HCT116 (cell line): ENCODE data around the gene RIT2. TPM values are rescaled to one million over a fixed set of nuclear protein-coding genes. Genes with fewer than 3 reads are reported as not detected.

ENCODE experiments used
- ATAC-seq: fragments of 200-7000 bp; cut with Tn5 transposase; 2 replicates; pipeline ENCODE4 v1.9.1; 2020; ENCODE audit warnings: mild to moderate bottlenecking, moderate library complexity
- BruUV-seq: library from RNA; stranded (reverse); fragments of 400-500 nt; replicated peaks from 2 replicates; lab custom pipeline; 2021; lab: Mats Ljungman, UMichigan
- CTCF ChIA-PET: fragments of 300-600 bp; sonication (Branson Sonifier 250); formaldehyde crosslinking; loops from one replicate; lab custom pipeline; 2021; ENCODE audit warnings: antibody characterized with exemption; lab: Charles Lee
- POLR2A ChIA-PET: fragments of 300-600, 350-600 bp; sonication (Branson Sonifier 250); formaldehyde crosslinking; loops from one replicate; lab custom pipeline; 2021; ENCODE audit warnings: antibody characterized with exemption; lab: Charles Lee
- RAD21 ChIA-PET, 2 experiments: fragments of 300-600 bp; sonication (Branson Sonifier 250); formaldehyde crosslinking; loops; one replicate each; lab custom pipeline; 2023; ENCODE audit warnings: low total read pairs in 2 of 2; ENCODE audit not compliant: uncharacterized antibody in 2 of 2, unreplicated experiment in 2 of 2, low non-redundant PET in 1 of 2; lab: Charles Lee
- DNase-seq: peaks from one replicate; pipeline ENCODE4 v3.0.0-alpha.2; 2010; ENCODE audit warnings: low read depth, low spot score
- H2AFZ ChIP-seq: fragments of 200-600 bp; shearing (Covaris generic), sonication (generic); 2 replicates; pipeline ENCODE4 v1.6.1; 2017; ENCODE audit warnings: low read depth, mixed run types, mixed read lengths, antibody characterized with exemption, low read length; ENCODE audit not compliant: poor library complexity, severe bottlenecking
- H3K27ac ChIP-seq: 2 replicates; pipeline ENCODE4 v1.5.1; 2012; ENCODE audit warnings: low read depth, low read length
- H3K27me3 ChIP-seq: fragments of 200-600 bp; sonication (generic); 2 replicates; pipeline ENCODE4 v1.6.1; 2016; ENCODE audit warnings: mixed run types, low read length, mixed read lengths; ENCODE audit not compliant: insufficient read depth
- H3K36me3 ChIP-seq, 2 experiments: fragments of 200-500 bp in 1 of 2; fragments of 200-600 bp in 1 of 2; sonication (Bioruptor generic) in 1 of 2; sonication (generic) in 1 of 2; 2 replicates each; pipeline versions ENCODE4 v1.5.1 to v1.6.1; 2014 to 2016; ENCODE audit warnings: low read length in 2 of 2, inconsistent platforms in 1 of 2, mixed read lengths in 1 of 2, mixed run types in 1 of 2; ENCODE audit not compliant: insufficient read depth in 2 of 2, control insufficient read depth in 1 of 2
- H3K4me1 ChIP-seq, 2 experiments: fragments of 200-600 bp in 1 of 2; sonication (generic) in 1 of 2; 2 replicates each; pipeline versions ENCODE4 v1.5.1 to v1.6.1; 2012 to 2017; ENCODE audit warnings: low read length in 2 of 2, inconsistent platforms in 1 of 2, mild to moderate bottlenecking in 1 of 2, mixed read lengths in 1 of 2, mixed run types in 1 of 2, moderate library complexity in 1 of 2; ENCODE audit not compliant: insufficient read depth in 2 of 2, control insufficient read depth in 1 of 2
- H3K4me2 ChIP-seq: fragments of 200-600 bp; sonication (generic); 2 replicates; pipeline ENCODE4 v1.6.1; 2017; ENCODE audit warnings: mixed run types, low read length, mixed read lengths
- H3K4me3 ChIP-seq, 2 experiments: fragments of 200-600 bp in 1 of 2; sonication (generic) in 1 of 2; replicated peaks in 1 of 2; 2 replicates each; pipeline ENCODE4 v1.5.1; 2011 to 2016; ENCODE audit warnings: low read length in 2 of 2, control low read depth in 1 of 2, low read depth in 1 of 2, mild to moderate bottlenecking in 1 of 2, mixed read lengths in 1 of 2, mixed run types in 1 of 2
- H3K79me2 ChIP-seq: fragments of 200-600 bp; sonication (generic); 2 replicates; pipeline ENCODE4 v1.6.1; 2017; ENCODE audit warnings: mild to moderate bottlenecking, mixed run types, low read length, moderate library complexity, mixed read lengths; ENCODE audit not compliant: insufficient read depth
- H3K9ac ChIP-seq: fragments of 200-600 bp; sonication (generic); 2 replicates; pipeline ENCODE4 v1.6.1; 2016; ENCODE audit warnings: low read length, mixed read lengths
- H3K9me2 ChIP-seq: fragments of 200-600 bp; sonication (generic), shearing (Covaris generic); 2 replicates; pipeline ENCODE4 v1.6.1; 2017; ENCODE audit warnings: mixed run types, mild to moderate bottlenecking, moderate library complexity; ENCODE audit not compliant: insufficient read depth
- H3K9me3 ChIP-seq, 2 experiments: fragments of 200-500 bp in 1 of 2; fragments of 200-600 bp in 1 of 2; sonication (Bioruptor generic) in 1 of 2; sonication (generic) in 1 of 2; 2 replicates each; pipeline ENCODE4 v1.6.1; 2014 to 2017; ENCODE audit warnings: low read length in 2 of 2, mixed read lengths in 2 of 2, inconsistent platforms in 1 of 2, low read depth in 1 of 2, mild to moderate bottlenecking in 1 of 2, mixed run types in 1 of 2, moderate library complexity in 1 of 2; ENCODE audit not compliant: control insufficient read depth in 1 of 2, insufficient read depth in 1 of 2
- H4K20me1 ChIP-seq: fragments of 200-600 bp; sonication (generic), shearing (Covaris generic); 2 replicates; pipeline ENCODE4 v1.6.1; 2017; ENCODE audit warnings: mixed run types, mild to moderate bottlenecking, moderate library complexity; ENCODE audit not compliant: insufficient read depth
- EZH2 ChIP-seq: fragments of 200-600 bp; sonication (generic); IDR thresholded peaks from 2 replicates; pipeline ENCODE4 v1.6.1; 2017; ENCODE audit warnings: antibody characterized with exemption, mixed run types
- EZH2phosphoT487 ChIP-seq: fragments of 200-600 bp; IDR thresholded peaks from 2 replicates; pipeline ENCODE4 v1.6.1; 2018; ENCODE audit warnings: antibody characterized with exemption, borderline replicate concordance
- POLR2A ChIP-seq: IDR thresholded peaks from 2 replicates; pipeline ENCODE4 v1.7.0; 2011; ENCODE audit warnings: borderline replicate concordance; ENCODE audit not compliant: insufficient read depth, insufficient read length; ENCODE audit errors: extremely low read depth
- RAD21 ChIP-seq: IDR thresholded peaks from 2 replicates; pipeline ENCODE4 v1.6.1; 2012; ENCODE audit warnings: low read depth, mild to moderate bottlenecking
- SP1 ChIP-seq: IDR thresholded peaks from 2 replicates; pipeline ENCODE4 v1.6.1; 2012; ENCODE audit warnings: low read depth
- YY1 ChIP-seq: IDR thresholded peaks from 2 replicates; pipeline ENCODE4 v1.6.1; 2011; ENCODE audit warnings: low read length, low read depth, moderate library complexity, mild to moderate bottlenecking; ENCODE audit not compliant: insufficient replicate concordance; ENCODE audit errors: extremely low read depth
- ZFX ChIP-seq: fragments of 450-650 bp; IDR thresholded peaks from 2 replicates; pipeline ENCODE4 v1.6.1; 2017
- ZNF274 ChIP-seq: fragments of 200-500 bp; sonication (Bioruptor generic); IDR thresholded peaks from 2 replicates; pipeline ENCODE4 v1.6.1; 2014; ENCODE audit warnings: mild to moderate bottlenecking, low read depth, low read length, inconsistent platforms
- intact Hi-C: fragments of 100-400 bp; cut with micrococcal nuclease; formaldehyde crosslinking; loops from 2 replicates; pipeline ENCODE4 v1.10.0; 2022
- total RNA-seq: library from RNA; stranded (reverse); gene quantifications from one replicate; pipeline ENCODE4 v1.2.1, GENCODE V29; 2021; ENCODE audit not compliant: unreplicated experiment
- TF ChIP-seq, protein P1 (sequence below): IDR thresholded peaks from 2 replicates; pipeline ENCODE4 v1.6.1; 2012; ENCODE audit warnings: low read depth
- TF ChIP-seq, protein P2 (sequence below): IDR thresholded peaks from 2 replicates; pipeline ENCODE4 v1.6.1; 2012

Gene RIT2
- total RNA-seq, 1 experiment from 2014 or later: not detected

DNA sequence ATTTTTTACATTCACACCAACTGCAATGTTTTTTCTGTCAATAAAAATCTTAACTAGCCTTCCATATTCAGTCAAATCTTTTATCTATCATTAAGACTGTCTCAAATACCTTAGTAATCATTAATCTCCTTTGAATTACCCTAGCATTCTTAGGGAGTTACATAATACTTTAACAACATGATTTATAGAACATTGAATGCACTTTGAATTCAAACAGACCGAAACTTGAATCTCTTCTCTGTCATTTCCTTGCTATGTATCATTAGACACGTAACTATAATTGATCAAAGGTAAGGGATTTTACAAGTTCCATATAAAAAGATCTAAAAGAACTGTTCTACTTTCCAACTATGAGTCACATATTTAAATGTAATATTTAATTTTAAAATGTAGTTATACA lies 330.9 kb downstream of the RIT2 start:
- TF ChIP-seq RAD21 (no peak), YY1 (no peak), ZNF274 (no peak), EZH2phosphoT487 (no peak), EZH2 (no peak), SP1 (no peak), POLR2A (no peak), ZFX (no peak)
- TF ChIP-seq, protein P1, sequence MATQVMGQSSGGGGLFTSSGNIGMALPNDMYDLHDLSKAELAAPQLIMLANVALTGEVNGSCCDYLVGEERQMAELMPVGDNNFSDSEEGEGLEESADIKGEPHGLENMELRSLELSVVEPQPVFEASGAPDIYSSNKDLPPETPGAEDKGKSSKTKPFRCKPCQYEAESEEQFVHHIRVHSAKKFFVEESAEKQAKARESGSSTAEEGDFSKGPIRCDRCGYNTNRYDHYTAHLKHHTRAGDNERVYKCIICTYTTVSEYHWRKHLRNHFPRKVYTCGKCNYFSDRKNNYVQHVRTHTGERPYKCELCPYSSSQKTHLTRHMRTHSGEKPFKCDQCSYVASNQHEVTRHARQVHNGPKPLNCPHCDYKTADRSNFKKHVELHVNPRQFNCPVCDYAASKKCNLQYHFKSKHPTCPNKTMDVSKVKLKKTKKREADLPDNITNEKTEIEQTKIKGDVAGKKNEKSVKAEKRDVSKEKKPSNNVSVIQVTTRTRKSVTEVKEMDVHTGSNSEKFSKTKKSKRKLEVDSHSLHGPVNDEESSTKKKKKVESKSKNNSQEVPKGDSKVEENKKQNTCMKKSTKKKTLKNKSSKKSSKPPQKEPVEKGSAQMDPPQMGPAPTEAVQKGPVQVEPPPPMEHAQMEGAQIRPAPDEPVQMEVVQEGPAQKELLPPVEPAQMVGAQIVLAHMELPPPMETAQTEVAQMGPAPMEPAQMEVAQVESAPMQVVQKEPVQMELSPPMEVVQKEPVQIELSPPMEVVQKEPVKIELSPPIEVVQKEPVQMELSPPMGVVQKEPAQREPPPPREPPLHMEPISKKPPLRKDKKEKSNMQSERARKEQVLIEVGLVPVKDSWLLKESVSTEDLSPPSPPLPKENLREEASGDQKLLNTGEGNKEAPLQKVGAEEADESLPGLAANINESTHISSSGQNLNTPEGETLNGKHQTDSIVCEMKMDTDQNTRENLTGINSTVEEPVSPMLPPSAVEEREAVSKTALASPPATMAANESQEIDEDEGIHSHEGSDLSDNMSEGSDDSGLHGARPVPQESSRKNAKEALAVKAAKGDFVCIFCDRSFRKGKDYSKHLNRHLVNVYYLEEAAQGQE: no peak
- TF ChIP-seq, protein P2, sequence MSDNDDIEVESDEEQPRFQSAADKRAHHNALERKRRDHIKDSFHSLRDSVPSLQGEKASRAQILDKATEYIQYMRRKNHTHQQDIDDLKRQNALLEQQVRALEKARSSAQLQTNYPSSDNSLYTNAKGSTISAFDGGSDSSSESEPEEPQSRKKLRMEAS: no peak
- BruUV-seq: no TSS peak
- no peak overlapping the region for H3K4me3 ChIP-seq
- peaks cover 0 to 25% of the 10 kb centered on the region in 2 experiments; a peak in 3 of 4 replicates for H3K9me3 ChIP-seq
- POLR2A ChIA-PET: no interaction called here
- H3K79me2 ChIP-seq: no peaks in the 10 kb centered on the region
- no peak overlapping the region for H3K4me2 ChIP-seq
- H3K9me2 ChIP-seq: no peaks in the 10 kb centered on the region
- intact Hi-C loops: no loop called here
- no peaks in the 10 kb centered on the region for H3K4me1 ChIP-seq
- no peaks in the 10 kb centered on the region for H3K36me3 ChIP-seq
- CTCF ChIA-PET: no interaction called here
- DNase-seq (no peak), ATAC-seq (no peak)
- H3K27me3 ChIP-seq: no peaks in the 10 kb centered on the region
- no peak overlapping the region for H3K27ac ChIP-seq
- H4K20me1 ChIP-seq: no peaks in the 10 kb centered on the region
- no peak overlapping the region for H3K9ac ChIP-seq
- no peak overlapping the region for H2AFZ ChIP-seq
- RAD21 ChIA-PET: no interaction called here
